PC-9 (cell line): ENCODE measurements around the gene RCBTB1. TPM values are rescaled to one million over a fixed set of nuclear protein-coding genes. Genes with fewer than 3 reads are reported as not detected.

Source experiments
- BruUV-seq: library from RNA; stranded (reverse); fragments of 400-500 nt; replicated peaks from 2 replicates; lab custom pipeline; 2021; lab: Mats Ljungman, UMichigan
- CTCF ChIA-PET: fragments of 300-600 bp; sonication (Branson Sonifier 250); formaldehyde crosslinking; loops from one replicate; lab custom pipeline; 2022; ENCODE audit warnings: antibody characterized with exemption; lab: Charles Lee
- POLR2A ChIA-PET: fragments of 300-600 bp; sonication (Branson Sonifier 250); formaldehyde crosslinking; loops from one replicate; lab custom pipeline; 2022; ENCODE audit warnings: antibody characterized with exemption; ENCODE audit not compliant: unreplicated experiment; lab: Charles Lee
- DNase-seq, 2 experiments: peaks; one replicate each; pipeline versions ENCODE4 v3.0.0 to v3.0.0-alpha.2; 2015 to 2022; ENCODE audit warnings: mixed read lengths in 1 of 2
- H2AFZ ChIP-seq: fragments of 200-600 bp; sonication (generic); 2 replicates; pipeline ENCODE4 v1.8.1; 2017; ENCODE audit warnings: antibody characterized with exemption
- H3F3A ChIP-seq: fragments of 200-600 bp; sonication (generic); 2 replicates; pipeline ENCODE4 v1.8.1; 2017; ENCODE audit warnings: antibody characterized with exemption, mild to moderate bottlenecking, low read depth; ENCODE audit not compliant: insufficient read depth
- H3K27ac ChIP-seq: fragments of 200-600 bp; sonication (generic); 2 replicates; pipeline ENCODE4 v1.6.1; 2016; ENCODE audit warnings: mixed run types
- H3K27me3 ChIP-seq: fragments of 200-600 bp; sonication (generic); 2 replicates; pipeline ENCODE4 v1.6.1; 2016; ENCODE audit warnings: low read depth, mixed run types; ENCODE audit not compliant: insufficient read depth
- H3K36me3 ChIP-seq: fragments of 200-600 bp; sonication (generic); 2 replicates; pipeline ENCODE4 v1.6.1; 2016; ENCODE audit warnings: low read depth, mixed run types
- H3K4me1 ChIP-seq: fragments of 200-600 bp; sonication (generic); replicated peaks from 2 replicates; pipeline ENCODE4 v1.6.1; 2016; ENCODE audit warnings: mixed run types; ENCODE audit not compliant: insufficient read depth
- H3K4me2 ChIP-seq: fragments of 200-600 bp; sonication (generic); 2 replicates; pipeline ENCODE4 v1.6.1; 2017; ENCODE audit warnings: mixed run types
- H3K4me3 ChIP-seq: fragments of 200-600 bp; sonication (generic); 2 replicates; pipeline ENCODE4 v1.6.1; 2016; ENCODE audit warnings: mixed run types
- H3K79me2 ChIP-seq: fragments of 200-600 bp; sonication (generic); 2 replicates; pipeline ENCODE4 v1.6.1; 2017; ENCODE audit warnings: low read depth, mixed run types
- H3K9me2 ChIP-seq: fragments of 200-600 bp; sonication (generic); 2 replicates; pipeline ENCODE4 v1.8.1; 2017; ENCODE audit warnings: mild to moderate bottlenecking; ENCODE audit not compliant: insufficient read depth
- H3K9me3 ChIP-seq: fragments of 200-600 bp; sonication (generic); 2 replicates; pipeline ENCODE4 v1.8.1; 2016; ENCODE audit warnings: low read depth; ENCODE audit not compliant: insufficient read depth
- H4K20me1 ChIP-seq: fragments of 200-600 bp; sonication (generic); 2 replicates; pipeline ENCODE4 v1.8.1; 2017; ENCODE audit not compliant: insufficient read depth
- CTCF ChIP-seq: fragments of 200-600 bp; sonication (generic); conservative IDR thresholded peaks from 2 replicates; pipeline ENCODE4 v1.6.1; 2017; ENCODE audit warnings: mixed run types, antibody characterized with exemption, mild to moderate bottlenecking, moderate library complexity
- EZH2 ChIP-seq: fragments of 200-600 bp; sonication (generic); IDR thresholded peaks from 2 replicates; pipeline ENCODE4 v1.8.0; 2017; ENCODE audit warnings: antibody characterized with exemption, low read depth
- intact Hi-C: fragments of 100-400 bp; cut with micrococcal nuclease; formaldehyde crosslinking; loops from one replicate; pipeline ENCODE4 v1.10.0; 2022; ENCODE audit not compliant: unreplicated experiment
- total RNA-seq: library from RNA; stranded (reverse); gene quantifications from 2 replicates; pipeline ENCODE4 v1.2.3, GENCODE V29; 2021

Gene RCBTB1
- total RNA-seq, 1 experiment from 2014 or later: 16.1 TPM

- TF ChIP-seq CTCF: no peak
- TF ChIP-seq EZH2: no peak
- no peak overlapping the region for H3K27ac ChIP-seq
- DNase-seq: no peak
- no peak overlapping the region for H3K4me2 ChIP-seq
- no peaks in the 10 kb centered on the region for H3K36me3 ChIP-seq
- CTCF ChIA-PET: interaction anchor here (0.6 kb wide), 1 partner anchor 235 kb away, joined by 3 read pairs; no protein-coding TSS in a partner anchor
- H3K79me2 ChIP-seq: no peaks in the 10 kb centered on the region
- H2AFZ ChIP-seq: no peak overlapping the region
- H3K9me3 ChIP-seq: no peaks in the 10 kb centered on the region
- no peaks in the 10 kb centered on the region for H3K9me2 ChIP-seq
- no peaks in the 10 kb centered on the region for H4K20me1 ChIP-seq
- H3K4me1 ChIP-seq: no peaks in the 10 kb centered on the region
- BruUV-seq: no TSS peak
- no peaks in the 10 kb centered on the region for H3F3A ChIP-seq
- H3K4me3 ChIP-seq: no peak overlapping the region
- intact Hi-C loops: no loop called here
- POLR2A ChIA-PET: no interaction called here
- H3K27me3 ChIP-seq: no peaks in the 10 kb centered on the region
These were observed 26.4 kb downstream of the RCBTB1 start for GRCh38 chr13:49559006-49559405.

GRCh38 chr13:49554387-49554786 lies 31.0 kb downstream of the RCBTB1 start:
- no peak overlapping the region for H3K4me3 ChIP-seq
- H3K9me3 ChIP-seq: no peaks in the 10 kb centered on the region
- TF ChIP-seq EZH2: no peak
- ChIA-PET CTCF (no interaction called here), POLR2A (no interaction called here)
- no peaks in the 10 kb centered on the region for H3K79me2 ChIP-seq
- H3K9me2 ChIP-seq: no peaks in the 10 kb centered on the region
- H3K27ac ChIP-seq: no peak overlapping the region
- H3K36me3 ChIP-seq: no peaks in the 10 kb centered on the region
- no peaks in the 10 kb centered on the region for H3K4me1 ChIP-seq
- no peaks in the 10 kb centered on the region for H4K20me1 ChIP-seq
- DNase-seq: no peak
- H3K27me3 ChIP-seq: no peaks in the 10 kb centered on the region
- no peak overlapping the region for H3K4me2 ChIP-seq
- H3F3A ChIP-seq: no peaks in the 10 kb centered on the region
- BruUV-seq: no TSS peak
- intact Hi-C loops: no loop called here
- H2AFZ ChIP-seq: no peak overlapping the region

GRCh38 chr13:49553888-49554287 lies 31.5 kb downstream of the RCBTB1 start:
- H3F3A ChIP-seq: no peaks in the 10 kb centered on the region
- no peak overlapping the region for H3K4me2 ChIP-seq
- DNase-seq: no peak
- CTCF ChIA-PET: no interaction called here
- BruUV-seq: no TSS peak
- H3K79me2 ChIP-seq: no peaks in the 10 kb centered on the region
- H3K36me3 ChIP-seq: no peaks in the 10 kb centered on the region
- intact Hi-C loops: no loop called here
- H4K20me1 ChIP-seq: no peaks in the 10 kb centered on the region
- no peak overlapping the region for H3K4me3 ChIP-seq
- POLR2A ChIA-PET: no interaction called here
- no peak overlapping the region for H2AFZ ChIP-seq
- H3K27ac ChIP-seq: no peak overlapping the region
- TF ChIP-seq EZH2: no peak
- TF ChIP-seq CTCF: no peak
- no peaks in the 10 kb centered on the region for H3K9me2 ChIP-seq
- H3K27me3 ChIP-seq: no peaks in the 10 kb centered on the region
- no peaks in the 10 kb centered on the region for H3K9me3 ChIP-seq
- no peaks in the 10 kb centered on the region for H3K4me1 ChIP-seq

GRCh38 chr13:49550942-49551644 lies 34.3 kb downstream of the RCBTB1 start:
- Histone ChIP-seq H3K9me3 (no peaks in the 10 kb centered on the region), H3K79me2 (no peaks in the 10 kb centered on the region), H3F3A (no peaks in the 10 kb centered on the region), H3K4me3 (no peak overlapping the region), H3K4me2 (no peak overlapping the region), H3K9me2 (no peaks in the 10 kb centered on the region), H3K4me1 (no peaks in the 10 kb centered on the region), H2AFZ (no peak overlapping the region), H3K27me3 (no peaks in the 10 kb centered on the region), H3K27ac (no peak overlapping the region), H4K20me1 (no peaks in the 10 kb centered on the region), H3K36me3 (no peaks in the 10 kb centered on the region)
- ChIA-PET CTCF (no interaction called here), POLR2A (no interaction called here)
- intact Hi-C loops: no loop called here
- TF ChIP-seq EZH2: no peak
- TF ChIP-seq CTCF: no peak
- no peak for DNase-seq
- no TSS peak for BruUV-seq
